ENCODE measurements around the gene STRBP.
"Not testable (repeated sequence)": the region's sequence is repeated elsewhere in the genome, so short reads cannot be mapped to it uniquely, and the experiment has no call there.

The STRBP gene

DNA sequence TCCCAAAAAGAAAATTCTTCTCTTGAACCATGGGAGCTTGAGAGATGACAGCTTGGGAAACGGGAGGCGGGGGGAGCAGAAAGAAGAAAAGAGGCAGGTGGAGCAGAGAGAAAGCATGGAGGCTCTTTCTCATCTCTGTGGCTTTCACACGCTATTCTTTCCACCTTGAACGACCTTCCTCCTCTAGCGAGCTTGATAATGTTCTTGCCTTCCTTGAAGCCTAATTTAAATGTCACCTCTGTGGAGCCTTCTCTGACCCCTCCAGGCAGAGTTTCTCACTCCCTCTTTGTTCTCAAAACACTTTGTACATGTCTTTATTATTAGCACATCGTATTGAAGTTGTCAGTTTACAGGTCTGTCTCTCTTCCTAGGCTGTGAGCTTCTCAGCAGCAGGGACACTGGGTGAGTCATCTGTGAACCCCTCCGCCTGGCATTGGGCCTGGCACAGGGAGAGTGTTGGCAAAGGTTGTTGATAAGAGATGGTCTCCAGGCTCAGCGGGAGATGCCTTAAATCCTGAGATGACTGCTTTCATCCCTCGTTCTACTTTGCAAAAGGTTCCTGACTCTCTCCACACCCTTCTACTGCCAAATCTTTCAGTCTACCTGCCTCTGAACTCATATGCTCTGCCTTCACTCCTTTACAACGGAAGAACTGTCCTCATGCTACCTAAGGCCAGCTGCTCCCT lies 14.1 kb upstream of the STRBP start:
- no peak for DNase-seq

DNA sequence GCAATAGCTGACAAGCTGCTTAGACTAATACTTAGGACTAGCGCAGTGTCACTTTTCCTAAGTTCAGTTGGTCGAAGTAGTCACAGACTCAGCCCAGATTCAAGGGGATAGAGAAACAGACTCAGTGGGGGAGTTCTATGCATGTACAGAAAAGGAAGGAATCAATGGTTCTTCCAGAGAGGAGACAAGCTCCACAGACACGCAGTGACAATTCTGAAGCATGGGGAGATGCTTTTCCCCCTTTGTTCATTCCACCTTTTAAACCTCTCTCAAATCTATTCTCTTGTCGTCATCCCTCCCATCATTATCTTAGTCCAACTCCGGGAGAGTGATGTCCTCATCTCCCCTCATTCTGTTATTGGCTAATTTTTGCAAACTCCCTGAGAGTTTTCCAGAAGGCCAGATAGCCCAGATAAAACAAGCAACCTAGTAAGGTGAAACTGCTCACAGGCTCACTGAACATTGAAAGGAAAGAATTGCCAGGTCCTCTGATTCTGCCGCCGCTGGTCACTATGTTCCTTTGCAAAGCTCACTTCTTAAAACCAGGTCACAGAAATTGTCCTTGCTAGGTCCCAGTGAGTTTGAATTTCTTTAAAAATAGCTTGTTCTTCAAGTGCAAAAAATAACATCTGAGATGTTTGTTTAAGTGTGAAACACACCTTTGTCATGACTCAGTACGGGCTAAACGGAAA lies 13.4 kb upstream of the STRBP start:
- no peak for DNase-seq

DNA sequence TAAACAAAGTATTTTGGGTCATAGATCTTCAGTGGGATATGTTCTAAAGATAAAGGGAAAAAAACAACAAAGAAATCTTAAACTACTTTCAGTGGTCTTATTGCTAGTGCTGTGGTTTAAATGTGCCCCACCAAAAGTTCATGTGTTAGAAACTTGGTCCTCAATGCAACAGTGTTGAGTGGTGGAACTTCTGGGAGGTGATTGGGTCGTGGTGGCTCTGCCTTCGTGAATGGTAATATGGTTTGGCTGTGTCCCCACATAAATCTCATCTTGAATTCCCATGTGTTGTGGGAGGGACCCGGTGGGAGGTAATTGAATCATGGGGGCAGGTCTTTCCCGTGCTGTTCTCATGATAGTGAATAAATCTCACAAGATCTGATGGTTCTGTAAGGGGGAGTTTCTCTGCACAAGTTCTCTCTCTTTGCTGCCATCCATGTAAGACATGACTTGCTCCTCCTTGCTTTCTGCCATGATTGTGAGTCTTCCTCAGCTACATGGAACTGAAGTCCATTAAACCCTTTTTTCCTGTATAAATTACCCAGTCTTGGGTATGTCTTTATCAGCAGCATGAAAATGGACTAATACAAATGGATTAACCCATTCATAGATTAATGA lies 10.6 kb upstream of the STRBP start:
- not testable (repeated sequence) for DNase-seq

DNA sequence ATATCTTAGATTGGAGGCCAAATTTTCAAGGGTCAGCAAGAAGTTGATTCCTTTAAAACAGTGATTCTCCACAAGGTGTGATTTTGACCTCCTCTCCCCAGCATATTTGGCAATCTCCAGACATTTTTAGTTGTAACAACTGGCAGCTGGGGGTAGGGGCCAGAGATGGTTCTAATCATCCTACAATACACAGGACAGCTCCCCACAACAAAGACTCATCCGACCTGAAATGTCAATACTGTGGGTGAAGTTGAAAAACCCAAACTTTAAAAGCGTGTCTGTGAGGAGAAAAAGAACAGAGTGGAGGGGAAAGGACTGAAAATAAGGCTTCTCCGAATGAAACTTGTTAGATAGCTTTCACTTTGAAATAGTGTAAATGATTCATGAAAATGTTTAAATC lies 10.0 kb upstream of the STRBP start:
- DNase-seq, result no peak

DNA sequence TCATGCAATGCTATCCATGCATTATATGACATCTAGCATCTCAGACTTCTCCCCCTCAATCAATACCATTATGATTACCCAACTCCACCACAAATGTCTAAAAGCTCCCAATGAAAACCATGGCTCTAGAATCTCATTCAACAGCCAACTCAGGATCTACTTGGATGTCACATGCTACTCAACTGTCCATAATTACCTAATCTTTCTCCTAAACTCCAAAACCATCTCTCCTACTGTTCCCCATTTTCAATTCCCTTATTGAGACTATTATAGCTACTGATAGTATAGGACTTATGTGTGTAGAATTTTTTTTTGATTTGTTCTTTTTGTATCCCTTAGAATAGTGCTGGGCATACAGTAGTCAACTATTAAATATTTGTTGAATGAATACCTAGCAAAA lies 8.2 kb upstream of the STRBP start:
- DNase-seq, result no peak

DNA sequence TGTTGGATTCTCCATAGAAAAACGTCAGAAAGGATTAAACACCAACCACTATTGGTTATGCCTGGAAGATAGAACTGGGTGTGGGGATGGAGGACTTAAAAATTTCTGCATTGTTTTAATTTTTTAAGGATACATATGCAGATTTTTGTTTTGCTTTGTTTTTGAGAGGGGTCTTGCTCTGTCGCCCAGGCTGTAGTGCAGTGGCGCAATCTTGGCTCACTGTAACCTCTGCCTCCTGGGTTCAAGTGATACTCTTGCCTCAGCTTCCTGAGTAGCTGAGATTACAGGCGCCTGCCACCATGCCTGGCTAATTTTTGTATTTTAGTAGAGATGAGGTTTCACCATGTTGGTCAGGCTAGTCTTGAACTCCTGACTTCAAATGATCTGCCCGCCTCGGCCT lies 2.7 kb upstream of the STRBP start:
- not testable (repeated sequence) for DNase-seq

DNA sequence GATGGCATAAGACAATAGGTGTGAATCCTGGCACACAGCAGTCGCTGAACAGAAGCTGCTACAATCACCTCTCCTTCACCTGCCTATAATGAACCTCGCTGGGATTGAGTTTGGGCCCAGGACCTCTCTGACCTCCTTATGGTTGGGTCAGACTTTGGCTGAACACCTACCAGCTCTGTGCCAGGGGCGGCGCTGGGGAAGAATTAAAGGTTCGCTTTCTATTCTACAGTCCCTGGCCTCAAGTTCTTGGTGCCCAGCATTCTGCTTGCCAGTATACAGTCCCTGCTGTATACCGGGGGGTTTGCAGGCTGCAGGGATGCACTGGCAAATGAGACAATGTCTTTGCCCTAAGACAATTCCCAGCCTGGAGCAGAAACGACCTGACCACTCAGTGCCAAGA lies 895 bp upstream of the STRBP start:
- no peak for DNase-seq

DNA sequence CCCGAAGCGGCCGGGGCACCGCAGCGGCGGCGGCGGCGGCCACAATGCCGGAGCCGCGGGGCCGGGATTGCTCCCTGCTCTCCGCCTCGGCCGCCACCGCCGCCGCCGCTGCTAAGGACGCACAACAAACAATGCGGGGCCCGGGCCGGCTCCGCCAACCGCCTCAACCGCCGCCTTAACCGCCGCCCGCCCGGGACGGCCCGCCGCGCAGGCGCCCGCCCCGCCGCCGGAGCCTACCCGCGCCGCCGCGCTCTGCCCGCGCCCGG lies 254 bp downstream of the STRBP start:
- DNase-seq, result no peak

DNA sequence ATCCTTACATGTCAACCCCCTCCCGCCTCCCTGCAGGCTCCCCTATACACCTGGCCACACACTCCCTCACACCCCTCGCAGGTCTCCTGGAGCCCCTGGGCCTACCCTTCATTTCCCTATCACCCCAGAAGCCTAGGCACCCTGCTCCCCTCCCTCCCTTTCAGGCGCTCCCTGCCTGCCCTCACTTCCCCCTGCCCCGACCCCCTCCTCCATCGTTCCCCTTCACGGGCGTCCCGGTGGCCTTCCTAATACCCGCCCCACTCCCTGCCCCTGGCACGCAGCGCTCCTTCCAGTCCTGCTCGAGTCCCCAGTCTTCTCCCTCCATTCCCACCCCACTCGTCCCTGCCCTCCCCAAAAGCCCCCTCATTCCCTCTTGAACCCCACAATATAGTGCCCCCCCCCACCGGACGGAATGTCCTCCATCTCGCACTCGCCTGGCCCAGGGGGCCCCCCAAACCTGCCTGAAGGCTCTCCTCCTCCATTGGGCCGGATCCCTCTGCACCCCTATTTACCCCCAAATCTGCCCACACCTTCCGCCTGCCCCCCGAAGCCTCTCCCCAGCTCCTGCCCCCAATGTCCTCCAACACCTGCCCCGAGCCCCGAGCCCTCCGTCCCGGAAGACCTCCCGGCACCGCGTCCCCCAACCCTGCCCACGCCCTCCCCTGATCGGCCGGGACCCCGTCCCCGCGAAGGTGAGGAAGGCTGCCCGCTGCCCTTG lies 746 bp downstream of the STRBP start:
- peak; percentile 6 for DNase-seq

DNA sequence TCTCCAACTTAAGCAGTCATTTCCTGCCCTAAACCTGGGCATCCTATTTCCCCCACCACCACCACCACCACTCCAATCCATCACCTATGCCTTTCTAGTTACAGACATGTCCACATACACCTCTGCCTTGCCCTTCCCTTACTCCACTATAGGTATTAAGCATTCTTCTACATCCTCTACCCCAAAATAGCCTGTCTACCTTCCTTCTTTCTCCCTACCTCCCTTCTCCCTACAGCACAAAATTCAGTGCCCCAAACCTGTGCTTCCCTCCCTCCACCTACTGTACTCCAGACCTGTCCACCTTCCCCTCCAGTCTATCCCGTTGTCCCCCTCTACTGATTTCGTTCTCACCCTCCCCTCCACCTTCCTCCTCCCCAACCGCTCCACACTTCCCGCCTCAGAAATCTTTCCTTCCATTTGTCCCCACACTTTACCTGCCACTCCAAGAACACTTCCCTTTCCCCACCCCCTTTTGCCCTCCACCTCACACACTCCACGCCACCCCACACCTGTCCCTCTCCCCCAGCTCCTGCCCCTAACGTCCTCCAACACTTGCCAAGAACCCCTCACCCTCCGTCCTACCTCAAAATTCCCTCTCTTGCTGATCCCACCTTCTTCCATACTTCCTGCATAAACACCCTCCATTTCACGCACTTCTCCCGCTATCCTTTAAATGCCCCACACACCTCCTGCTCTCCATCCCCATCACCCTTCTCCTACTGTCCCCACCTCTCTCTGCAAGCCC lies 1.6 kb downstream of the STRBP start:
- no peak for DNase-seq

DNA sequence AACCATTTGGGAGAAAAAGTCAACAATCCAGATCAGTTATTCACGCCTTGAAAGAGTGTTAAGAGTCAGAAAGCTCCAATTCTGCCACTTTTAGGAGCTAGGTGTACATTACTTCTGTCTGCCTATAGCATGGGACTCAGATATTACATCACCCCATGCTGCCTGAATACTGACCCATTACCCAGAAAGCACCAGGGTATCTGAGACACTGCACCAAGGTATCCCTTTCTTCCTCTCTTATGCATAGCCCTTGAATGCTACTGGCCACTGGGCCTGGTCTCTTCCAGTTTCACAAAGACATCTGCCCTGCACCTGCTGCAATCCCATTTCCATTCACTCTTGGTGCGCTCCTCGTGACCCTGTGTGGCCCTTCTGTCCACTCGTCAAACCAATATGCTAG lies 2.6 kb downstream of the STRBP start:
- DNase-seq, result no peak

DNA sequence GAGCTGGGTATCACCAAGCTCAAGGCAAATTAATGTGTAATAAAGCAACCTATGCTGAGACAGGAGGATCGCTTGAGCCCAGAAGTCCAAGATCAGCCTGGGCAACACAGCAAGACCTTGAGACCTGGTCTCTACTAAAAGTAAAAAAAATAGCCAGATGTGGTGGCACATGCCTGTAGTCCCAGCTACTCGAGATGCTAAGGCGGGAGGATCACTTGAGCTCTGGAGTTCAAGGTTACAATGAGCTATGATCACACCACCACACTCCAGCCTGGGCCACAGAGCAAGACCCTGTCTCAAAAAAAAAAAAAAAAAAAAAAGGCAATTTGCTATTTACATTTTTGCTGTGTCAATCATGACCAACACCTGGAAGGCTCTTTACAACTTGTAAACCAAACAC lies 5.2 kb downstream of the STRBP start:
- DNase-seq, result no peak

DNA sequence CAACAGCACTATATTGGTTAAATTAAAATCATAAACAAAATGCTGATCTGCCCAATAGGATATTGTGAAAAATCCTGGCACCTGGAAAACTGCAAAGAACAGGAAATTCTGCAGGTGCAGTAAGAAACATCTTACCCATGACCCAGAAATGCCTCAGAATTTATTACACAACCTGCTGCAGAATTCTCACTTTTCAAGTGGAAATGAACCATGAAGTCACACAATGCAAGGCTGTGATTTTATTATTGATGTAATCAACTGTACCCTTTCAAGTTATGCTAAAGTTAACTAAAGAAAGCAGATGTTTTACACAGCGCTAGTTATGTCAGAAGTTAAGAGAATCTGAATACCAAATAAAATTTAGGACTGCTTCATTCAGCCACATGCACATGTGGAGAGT lies 6.0 kb downstream of the STRBP start:
- DNase-seq, result no peak

DNA sequence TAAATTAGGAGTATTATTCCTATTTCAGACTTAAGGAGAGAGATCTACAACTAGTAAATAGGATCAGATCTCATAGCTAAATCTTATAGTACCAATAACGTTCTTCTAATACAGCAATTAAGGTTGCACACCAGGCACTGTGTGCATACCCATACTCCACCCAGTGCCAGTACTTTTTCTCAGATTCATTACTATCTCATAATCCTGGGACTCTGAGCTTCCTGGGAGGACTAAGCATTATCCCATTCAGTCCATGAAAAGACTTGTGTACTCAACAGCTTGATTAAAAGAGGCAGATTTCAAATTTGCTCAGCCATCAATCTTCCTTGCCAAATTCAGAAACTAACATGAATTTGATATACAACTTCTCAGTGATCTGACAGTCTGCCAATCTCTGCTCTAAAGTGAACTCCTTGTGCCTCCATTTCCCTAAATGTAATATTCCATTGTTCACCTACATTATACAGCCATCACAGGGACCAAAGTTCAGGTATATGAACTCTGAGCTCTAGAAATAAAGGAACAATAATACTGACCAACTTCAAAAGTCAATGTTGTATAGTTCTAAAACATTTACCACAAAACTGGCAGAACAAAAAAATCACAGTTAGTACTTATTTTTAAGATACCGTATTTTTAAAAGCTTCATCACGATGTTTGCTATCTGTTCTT lies 7.2 kb downstream of the STRBP start:
- DNase-seq, result no peak

DNA sequence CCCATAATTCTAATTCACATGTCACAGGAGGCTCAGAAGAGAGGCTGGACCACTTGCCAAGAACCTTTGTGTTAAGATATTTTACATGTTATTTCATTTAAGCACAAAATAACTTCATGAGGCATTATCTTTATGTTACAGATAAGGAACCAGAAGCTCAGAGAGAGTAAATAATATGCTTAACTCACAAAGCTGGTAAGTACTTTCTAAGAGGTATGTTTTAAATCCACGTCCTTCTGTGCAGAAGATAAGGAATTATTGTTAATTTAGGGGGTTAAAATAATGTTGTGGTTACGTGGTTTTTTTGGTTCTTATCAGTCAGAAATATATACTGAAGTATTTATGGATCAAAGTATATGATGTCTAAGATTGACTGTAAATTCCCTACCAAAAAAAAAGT lies 8.0 kb downstream of the STRBP start:
- DNase-seq, result no peak

DNA sequence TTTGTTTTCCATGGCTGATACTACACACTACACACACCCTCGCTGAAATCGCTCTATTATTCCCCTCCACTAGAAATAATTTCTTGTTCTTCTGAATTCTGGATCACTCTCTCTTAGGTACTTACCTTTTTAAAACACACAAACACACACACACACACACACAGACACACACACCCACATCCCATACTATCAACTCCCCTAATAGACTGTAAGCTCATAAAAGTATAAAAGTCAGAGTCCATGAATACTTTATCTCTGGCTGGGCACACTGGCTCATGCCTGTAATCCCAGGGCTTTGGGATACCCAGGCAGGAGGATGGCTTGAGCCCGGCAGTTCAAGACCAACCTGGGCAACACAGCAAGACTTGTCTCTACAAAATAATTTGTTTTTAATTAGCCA lies 11.1 kb downstream of the STRBP start:
- DNase-seq, result no peak

DNA sequence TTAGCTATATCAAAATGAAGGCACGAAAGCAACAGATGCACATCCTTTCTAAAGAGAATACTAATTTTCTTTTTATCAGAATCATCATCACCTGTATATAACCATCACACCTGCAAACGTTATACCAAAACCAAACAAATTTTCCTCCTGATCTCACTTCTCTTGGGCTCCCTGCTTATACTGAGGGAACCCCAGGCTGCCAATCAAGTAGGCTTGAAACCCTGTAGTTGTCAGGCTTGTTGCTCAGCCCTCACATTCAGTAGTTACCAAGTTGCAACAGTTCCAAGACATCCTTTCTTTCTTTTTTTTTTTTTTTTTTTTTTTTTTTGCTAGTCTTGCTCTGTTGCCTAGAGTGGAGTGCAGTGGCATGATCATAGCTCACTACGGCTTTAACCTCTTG lies 12.7 kb downstream of the STRBP start:
- DNase-seq, result no peak

DNA sequence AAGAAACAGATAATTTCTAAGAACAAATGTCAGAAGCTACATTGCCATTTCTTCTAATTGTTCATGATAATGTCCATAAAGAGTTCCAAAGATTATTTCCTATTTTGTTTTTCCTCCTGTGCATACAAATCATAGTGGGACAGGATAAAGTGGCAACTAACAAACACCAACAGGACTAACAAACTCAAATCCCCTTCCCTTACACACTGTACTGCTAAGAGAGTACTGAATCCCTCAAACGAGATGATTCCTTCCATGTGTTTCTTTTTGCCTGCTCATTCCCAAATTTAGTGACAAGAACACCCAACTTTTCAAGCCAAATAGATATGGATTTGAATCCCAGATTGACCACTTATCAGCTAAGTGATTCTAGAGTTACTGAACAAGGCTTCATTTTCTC lies 15.2 kb downstream of the STRBP start:
- no peak for DNase-seq

DNA sequence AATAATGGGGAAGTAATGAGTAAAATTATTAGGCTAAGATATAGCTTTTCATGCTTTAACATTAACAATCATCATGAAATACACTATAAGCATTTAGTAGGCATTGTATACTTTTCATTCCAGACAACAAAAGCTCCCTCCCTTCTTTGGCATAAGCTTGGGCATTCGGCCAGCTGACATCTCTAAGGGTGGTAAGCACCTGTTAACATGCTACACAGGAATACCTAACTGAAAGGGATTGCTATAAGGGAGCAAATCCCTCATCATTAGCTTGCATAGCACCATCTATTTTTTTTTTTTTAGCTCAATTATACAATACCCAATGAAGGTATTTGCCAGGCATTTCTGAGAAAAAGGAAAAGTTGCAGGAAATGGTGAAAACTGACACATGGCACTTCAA lies 16.6 kb downstream of the STRBP start:
- no peak for DNase-seq

DNA sequence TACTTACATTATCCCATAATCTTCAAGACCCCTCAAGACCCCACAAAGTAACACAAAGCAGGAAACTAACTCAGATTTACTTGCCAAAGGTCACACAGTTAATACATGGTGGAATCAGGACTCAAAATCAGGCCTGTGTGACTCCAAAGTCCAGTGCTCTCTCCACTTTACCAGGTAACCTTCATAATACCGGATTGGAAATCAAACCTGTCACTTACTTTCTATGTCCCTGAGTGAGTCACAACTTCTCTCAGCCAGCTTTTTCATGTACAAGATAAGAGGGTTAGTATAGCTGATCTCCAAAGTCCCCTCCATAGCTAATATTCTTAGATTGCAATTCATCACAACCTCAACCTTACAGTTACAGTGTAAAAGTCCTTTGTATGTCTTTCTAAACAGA lies 17.1 kb downstream of the STRBP start:
- no peak for DNase-seq

DNA sequence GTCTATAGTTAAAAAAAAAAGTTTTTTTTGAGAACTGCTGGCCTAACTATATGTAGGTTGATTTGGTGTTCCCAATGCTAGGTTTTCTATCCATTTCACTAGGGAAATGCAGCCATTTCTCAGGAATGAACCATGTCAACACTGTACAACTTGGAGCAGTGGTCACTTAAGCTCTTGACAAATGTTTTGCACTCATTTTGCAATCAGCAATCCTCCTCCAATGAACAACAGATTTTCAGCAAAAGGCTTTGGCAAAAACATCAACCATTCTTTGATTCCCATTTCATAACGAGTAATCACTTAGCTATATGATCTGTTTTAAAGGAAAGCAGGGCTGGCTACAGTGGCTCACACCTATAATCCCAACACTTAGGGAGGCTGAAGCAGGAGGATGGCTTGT lies 17.9 kb downstream of the STRBP start:
- DNase-seq, result no peak

DNA sequence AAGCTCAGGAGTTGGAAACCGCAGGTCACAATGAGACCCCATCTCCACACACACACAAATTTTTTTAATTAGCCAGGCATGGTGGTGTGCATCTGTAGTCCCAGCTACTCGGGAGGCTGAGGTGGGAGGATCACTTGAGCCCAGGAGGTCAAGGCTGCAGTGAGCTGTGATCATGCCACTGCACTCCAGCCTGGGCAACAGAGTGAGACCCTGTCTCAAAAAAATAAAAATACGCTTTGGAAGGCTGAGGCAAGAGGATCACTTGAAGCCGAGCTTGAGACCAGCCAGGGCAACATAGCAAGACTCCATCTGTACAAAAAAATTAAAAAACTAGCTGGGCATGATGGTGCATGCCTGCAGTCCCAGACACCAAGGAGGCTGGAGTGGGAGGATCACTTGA lies 19.2 kb downstream of the STRBP start:
- DNase-seq, result not testable (repeated sequence)

DNA sequence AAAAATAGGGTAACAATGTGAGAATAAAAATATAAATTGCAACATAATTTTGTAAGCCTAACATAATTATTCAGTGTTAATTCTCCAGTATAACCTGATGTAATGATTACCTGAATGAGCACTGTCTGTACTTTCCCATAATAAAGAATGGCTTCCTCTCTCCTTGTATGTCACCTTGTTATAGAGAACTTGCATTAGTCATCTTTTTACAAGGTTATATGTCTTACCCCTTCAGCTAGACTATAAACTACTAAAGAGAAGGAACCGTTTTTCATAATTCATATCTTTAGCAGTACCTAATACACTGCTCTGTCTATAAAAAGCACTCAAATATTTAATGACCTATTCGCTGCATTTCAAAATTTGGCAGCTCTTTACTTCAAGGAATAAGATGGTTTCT lies 19.8 kb downstream of the STRBP start:
- DNase-seq, result no peak

Data from CD4-positive, alpha-beta T cell treated with Interleukin-10 for 1 hour (primary cell).